ENCODE measurements around the gene ABCA12.

The ABCA12 gene

DNA sequence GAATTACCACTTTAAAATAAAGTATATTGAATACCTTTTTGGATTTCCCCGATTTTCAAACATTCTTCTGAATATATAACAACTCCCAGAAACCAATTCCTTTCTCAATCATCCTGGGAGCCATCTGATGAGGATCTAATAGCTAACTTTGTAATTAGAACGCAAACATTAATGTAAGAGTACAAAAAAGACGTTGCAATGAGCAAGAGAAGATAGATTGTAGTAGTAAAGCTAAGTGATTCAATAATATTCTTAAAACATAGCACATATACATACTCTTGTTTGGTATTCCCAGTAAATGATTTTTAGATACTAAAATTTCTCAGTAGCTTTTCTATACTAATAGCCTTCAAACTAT is 1.1 kb downstream of the ABCA12 start:
- TF ChIP-seq CTCF (conservative IDR thresholded peaks at IDR 0.05; ENCODE audit: low read depth): no peak
- ChIA-PET CTCF (no interaction called here), POLR2A (ENCODE audit: low non-redundant PET) (no interaction called here)
- H3K27ac ChIP-seq: no peak overlapping the region
- DNase-seq (ENCODE audit: low spot score): no peak

DNA sequence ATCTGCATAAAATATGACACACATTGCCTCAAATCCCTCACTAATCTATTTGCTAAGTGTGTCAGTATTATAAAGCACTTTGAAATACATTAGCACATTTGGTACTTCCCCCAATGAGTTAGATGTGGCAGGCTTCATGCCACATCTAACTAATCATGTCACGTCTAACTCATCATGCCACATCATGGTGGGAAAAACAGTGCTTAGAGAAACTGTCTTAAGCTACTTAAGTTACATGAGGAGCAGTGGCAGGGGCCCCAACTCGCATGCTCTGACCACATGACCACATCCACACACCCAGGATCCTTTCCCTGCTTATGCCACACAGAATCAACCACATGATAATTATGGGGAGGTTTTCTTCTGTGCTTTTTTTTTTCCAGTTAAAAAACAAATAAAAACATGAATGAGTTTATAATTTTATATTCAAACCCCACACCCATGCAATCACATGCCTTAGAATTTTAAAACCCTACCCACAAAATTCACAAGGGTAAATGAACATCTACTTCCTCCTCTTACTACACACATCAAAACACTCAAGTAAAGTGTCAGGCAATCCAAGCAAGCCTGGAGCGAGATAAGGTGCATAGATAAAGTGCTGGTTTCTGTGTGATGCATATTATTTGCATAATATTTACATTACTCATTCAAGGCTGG is 1.6 kb downstream of the ABCA12 start:
- no peak for TF ChIP-seq CTCF (conservative IDR thresholded peaks at IDR 0.05; ENCODE audit: low read depth)
- POLR2A ChIA-PET (ENCODE audit: low non-redundant PET): interaction anchor here (0.5 kb wide), 1 partner anchor 121 kb away, joined by 5 read pairs; no protein-coding TSS in a partner anchor
- CTCF ChIA-PET: interaction anchor here (0.6 kb wide), 2 partner anchors 103 to 1529 kb away, joined by 4 to 6 read pairs; no protein-coding TSS in a partner anchor
- DNase-seq (ENCODE audit: low spot score): peak; percentile 29
- no peak overlapping the region for H3K27ac ChIP-seq

DNA sequence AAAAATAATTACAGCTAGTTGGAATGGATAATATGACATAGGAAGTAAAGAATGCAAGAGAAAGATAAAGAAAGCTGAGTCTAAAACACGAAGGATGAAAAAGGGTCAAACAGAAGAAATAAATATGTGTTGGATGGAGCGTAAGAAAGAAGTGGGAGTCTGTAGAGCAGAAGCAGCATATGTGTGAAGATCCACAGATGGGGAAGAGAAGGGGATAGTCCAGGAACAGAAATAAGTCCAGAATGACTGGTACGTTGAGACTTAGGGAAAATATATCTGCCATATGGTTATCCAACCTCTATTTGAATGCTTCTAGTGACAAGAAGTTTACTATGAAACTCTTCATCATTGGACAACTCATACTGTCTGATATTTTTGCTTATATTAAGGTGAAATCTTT is 18.0 kb downstream of the ABCA12 start:
- CTCF ChIA-PET: no interaction called here
- no peak for DNase-seq (ENCODE audit: low spot score)
- POLR2A ChIA-PET (ENCODE audit: low non-redundant PET): no interaction called here
- no peak overlapping the region for H3K27ac ChIP-seq
- TF ChIP-seq CTCF (conservative IDR thresholded peaks at IDR 0.05; ENCODE audit: low read depth): no peak

DNA sequence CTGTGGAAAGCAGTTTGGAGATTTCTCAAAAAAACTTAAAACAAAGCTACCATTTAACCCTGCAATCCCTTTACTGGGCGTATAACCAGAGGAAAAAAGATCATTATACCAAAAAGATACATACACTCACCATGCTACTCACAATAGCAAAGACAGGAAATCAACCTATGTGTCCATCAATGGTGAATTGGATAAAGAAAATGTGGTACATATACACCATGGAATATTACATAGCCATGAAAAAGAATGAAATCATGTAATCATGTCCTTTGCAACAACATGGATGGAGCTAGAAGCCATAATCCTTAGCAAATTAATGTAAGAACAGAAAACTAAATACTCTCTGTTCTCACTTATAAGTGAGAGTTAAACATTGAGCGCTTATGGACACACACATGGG is 18.6 kb downstream of the ABCA12 start:
- DNase-seq (ENCODE audit: low spot score): no peak
- no peak overlapping the region for H3K27ac ChIP-seq
- no peak for TF ChIP-seq CTCF (conservative IDR thresholded peaks at IDR 0.05; ENCODE audit: low read depth)
- POLR2A ChIA-PET (ENCODE audit: low non-redundant PET): no interaction called here
- CTCF ChIA-PET: interaction anchor here (0.6 kb wide), 1 partner anchor 312 kb away, joined by 6 read pairs; no protein-coding TSS in a partner anchor

DNA sequence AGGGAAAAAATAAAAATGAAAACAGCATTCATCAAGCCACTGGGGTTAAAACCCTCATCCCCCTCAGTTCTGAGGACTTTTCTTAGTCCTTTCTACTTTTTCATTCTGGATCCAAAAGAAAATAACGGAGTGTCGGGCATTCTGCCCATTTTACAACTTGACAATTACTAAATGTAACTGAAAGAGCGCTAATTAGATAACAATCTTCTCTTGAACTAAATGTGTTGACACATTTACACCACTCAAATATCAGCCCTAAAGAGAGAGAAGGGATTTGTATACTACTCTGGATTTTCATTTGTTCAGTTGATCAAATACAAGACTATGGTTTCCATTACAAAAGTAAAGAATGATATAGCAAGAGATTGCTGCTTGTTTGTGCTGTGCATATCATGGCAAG is 27.5 kb downstream of the ABCA12 start:
- ChIA-PET CTCF (no interaction called here), POLR2A (ENCODE audit: low non-redundant PET) (no interaction called here)
- DNase-seq (ENCODE audit: low spot score): no peak
- no peak overlapping the region for H3K27ac ChIP-seq
- TF ChIP-seq CTCF (conservative IDR thresholded peaks at IDR 0.05; ENCODE audit: low read depth): no peak

GRCh38 chr2:215107216-215108056 is 31.0 kb downstream of the ABCA12 start:
- CTCF ChIA-PET: no interaction called here
- no peak for TF ChIP-seq CTCF (conservative IDR thresholded peaks at IDR 0.05; ENCODE audit: low read depth)
- DNase-seq (ENCODE audit: low spot score): no peak
- H3K27ac ChIP-seq: peak overlapping the region; percentile 54
- POLR2A ChIA-PET (ENCODE audit: low non-redundant PET): no interaction called here
